T47D (cell line): ENCODE measurements around the gene CACNA2D2.

Experiments
- DNase-seq, 2 experiments: peaks; one replicate each; pipeline versions ENCODE4 v3.0.0 to v3.0.0-alpha.2; 2011 to 2012; ENCODE audit warnings: low read depth in 1 of 2, low spot score in 1 of 2
- JUND ChIP-seq: IDR thresholded peaks from 2 replicates; pipeline ENCODE4 v1.6.1; 2012; ENCODE audit warnings: low read depth
- in situ Hi-C: cut with HindIII; loops from 2 replicates; pipeline ENCODE4 v1.10.0; 2016; ENCODE audit warnings: low sequenced_read_pairs, low pct_unique_long_range_greater_than_20kb

The CACNA2D2 gene

GRCh38 chr3:50455161-50456018 lies 48.0 kb downstream of the CACNA2D2 start:
- in situ Hi-C loops = no loop called here
- DNase-seq = no peak
- no peak for TF ChIP-seq JUND

DNA sequence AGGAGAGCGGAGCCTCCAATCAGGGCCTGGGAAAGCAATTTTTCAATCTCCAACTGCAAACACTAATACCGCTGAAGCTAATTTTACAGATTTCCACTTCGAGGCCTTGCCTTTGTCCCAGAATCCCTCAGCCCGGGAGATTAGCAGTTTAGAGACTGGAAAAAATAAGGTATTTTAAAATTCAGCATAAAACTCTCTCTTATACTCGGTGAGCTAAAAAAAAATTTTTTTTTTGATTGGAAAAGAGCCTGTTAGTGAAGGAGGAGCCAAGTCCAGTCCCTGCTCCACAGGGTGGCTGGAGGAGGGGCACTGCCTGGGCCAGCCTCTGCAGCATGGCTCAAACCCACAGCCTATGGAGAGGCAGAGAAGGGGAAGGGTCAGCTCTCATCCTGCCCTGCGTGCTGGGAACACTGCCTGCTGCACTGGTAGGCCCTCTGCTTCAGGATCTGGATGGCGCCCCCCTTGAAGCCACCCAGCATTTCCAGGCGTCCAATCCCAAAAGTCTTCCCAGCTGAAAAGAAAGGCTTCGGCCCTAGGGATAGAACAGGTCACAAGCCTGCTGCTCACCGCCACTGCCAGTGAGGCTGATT lies 48.9 kb downstream of the CACNA2D2 start:
- DNase-seq = no peak
- in situ Hi-C loops = no loop called here
- TF ChIP-seq JUND = no peak

- in situ Hi-C loops = no loop called here
- no peak for DNase-seq
- no peak for TF ChIP-seq JUND
Measured at GRCh38 chr3:50453907-50454306, 49.5 kb downstream of the CACNA2D2 start.

DNA sequence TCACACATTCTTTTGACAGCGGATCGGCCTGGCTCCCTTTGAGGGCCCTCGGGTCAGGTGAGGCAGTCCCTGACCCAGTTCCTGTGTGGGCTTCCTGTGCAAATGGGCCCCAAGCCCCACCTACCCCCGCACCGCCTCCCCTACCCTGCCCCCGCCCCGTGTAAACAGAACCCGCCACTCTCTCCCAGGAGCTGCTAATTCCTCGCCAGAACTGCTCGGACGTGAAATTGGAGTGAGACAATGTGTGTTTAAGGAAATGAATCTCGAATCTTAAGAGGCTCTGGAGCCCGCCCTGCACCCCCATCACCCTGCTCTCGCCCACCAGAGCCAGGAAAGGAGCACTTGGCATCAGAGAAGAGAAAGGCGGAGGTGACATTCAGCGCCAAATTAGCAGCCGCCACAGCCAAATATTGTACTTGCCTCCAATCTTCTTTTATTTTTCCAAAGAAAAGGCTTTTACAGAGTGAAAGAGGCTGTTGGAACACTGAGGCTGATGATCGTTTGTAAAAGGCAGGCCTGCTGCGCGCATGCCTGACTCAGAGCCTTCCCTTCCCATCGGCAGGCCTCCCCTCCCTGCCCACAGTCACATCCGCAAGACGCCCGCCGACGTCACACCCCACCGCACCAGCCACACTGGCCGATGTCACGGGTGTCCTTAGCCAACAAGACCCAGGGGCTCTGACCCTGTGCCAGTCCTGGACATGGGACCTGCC lies 53.1 kb downstream of the CACNA2D2 start:
- no peak for TF ChIP-seq JUND
- in situ Hi-C loops = no loop called here
- no peak for DNase-seq

GRCh38 chr3:50448752-50449539 lies 54.5 kb downstream of the CACNA2D2 start:
- no peak for TF ChIP-seq JUND
- in situ Hi-C loops = no loop called here
- DNase-seq = no peak

DNA sequence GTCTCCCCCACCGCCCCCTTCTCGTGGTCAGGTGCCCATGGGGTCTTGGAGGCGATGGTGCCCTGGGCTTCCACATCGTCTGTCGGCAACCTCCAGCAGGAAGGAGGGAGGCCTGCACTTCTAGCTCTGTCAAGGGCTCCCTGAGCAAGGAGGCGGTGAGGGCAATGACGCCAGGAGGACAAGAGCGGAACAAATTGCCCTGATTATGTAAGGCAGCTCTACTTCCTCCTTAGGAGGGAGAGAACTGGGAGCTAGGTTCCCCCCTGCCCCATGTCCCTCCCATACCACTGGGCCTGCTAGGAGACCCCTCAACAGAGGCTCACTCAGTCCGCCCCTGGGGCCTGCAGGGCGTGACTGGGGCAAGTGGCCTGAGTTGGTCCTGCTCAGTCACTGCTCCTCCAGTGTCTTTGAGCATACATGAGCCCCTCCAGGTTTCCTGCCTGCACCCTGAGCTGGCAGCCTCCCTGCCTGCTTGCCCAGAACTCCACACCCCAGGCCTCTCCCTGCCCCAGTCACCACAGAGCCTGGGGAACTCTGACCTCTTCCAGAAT lies 56.1 kb downstream of the CACNA2D2 start:
- TF ChIP-seq JUND = no peak
- in situ Hi-C loops = no loop called here
- DNase-seq = no peak

DNA sequence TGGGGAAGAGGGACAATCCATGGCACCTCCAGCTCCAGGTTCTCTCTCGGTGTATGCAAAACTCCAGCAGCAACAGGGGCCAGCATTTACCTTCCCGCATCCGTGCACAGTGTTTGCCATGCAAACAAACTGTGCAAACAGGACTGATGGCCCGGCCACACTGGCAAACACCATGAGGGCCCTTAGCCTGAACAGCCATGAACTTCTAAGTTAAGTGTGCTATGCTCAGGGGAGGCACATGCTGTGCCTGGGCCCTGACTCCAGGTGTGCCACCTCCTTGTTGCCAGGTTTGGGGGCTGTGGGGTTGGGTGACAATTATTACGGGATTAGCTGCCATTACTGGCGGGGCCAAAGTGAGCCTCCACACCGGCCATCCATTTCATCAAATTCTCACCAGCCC lies 57.5 kb downstream of the CACNA2D2 start:
- DNase-seq = peak; percentile 81 to 82
- no peak for TF ChIP-seq JUND
- in situ Hi-C loops = no loop called here

- TF ChIP-seq JUND = no peak
- in situ Hi-C loops = no loop called here
- no peak for DNase-seq
Measured at GRCh38 chr3:50444782-50445181, 58.7 kb downstream of the CACNA2D2 start.

DNA sequence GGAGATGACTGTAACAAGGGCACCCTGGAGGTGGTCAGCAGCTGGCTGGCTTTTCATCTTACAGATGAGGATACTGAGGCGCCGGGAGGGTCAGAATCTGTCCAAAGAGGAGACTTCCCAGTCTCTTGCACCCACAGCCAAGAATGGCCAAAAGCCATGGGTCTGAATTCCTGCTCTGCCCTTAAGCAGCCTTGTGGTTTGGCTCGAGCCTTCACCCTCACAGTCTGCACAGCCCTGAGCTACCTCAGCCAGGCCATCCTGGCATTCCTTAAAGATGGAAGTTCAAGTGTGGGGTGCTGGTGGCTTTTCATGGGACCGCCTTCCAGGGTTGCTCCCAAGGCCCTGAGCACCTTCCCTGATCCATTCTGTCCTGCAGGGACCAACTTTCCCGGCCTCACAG lies 59.2 kb downstream of the CACNA2D2 start:
- in situ Hi-C loops = no loop called here
- no peak for TF ChIP-seq JUND
- DNase-seq = peak in 1 of 2 experiments; percentile 53

GRCh38 chr3:50442945-50443579 lies 60.4 kb downstream of the CACNA2D2 start:
- TF ChIP-seq JUND = no peak
- DNase-seq = no peak
- in situ Hi-C loops = no loop called here

- TF ChIP-seq JUND = no peak
Measured at GRCh38 chr3:50441424-50442217, 61.8 kb downstream of the CACNA2D2 start.

More at GRCh38 chr3:50441424-50442217, 61.8 kb downstream of the CACNA2D2 start:
- DNase-seq = no peak
- in situ Hi-C loops = no loop called here
